HTERT RPE-1 (cell line): ENCODE results near the gene GPR108.
"Not testable (repeated sequence)": the region's sequence is repeated elsewhere in the genome, so short reads cannot be mapped to it uniquely, and the experiment has no call there.

ENCODE experiments used
- in situ Hi-C: fragments of 300-500 bp; cut with MboI; formaldehyde crosslinking; loops from 4 replicates; pipeline ENCODE4 v1.14.3; 2020; ENCODE audit warnings: low sequenced_read_pairs

The GPR108 gene

GRCh38 chr19:6737284-6737872 is at the start of gene GPR108:
Gene GPR108, minus strand, starts transcription at chr19:6737580. Its CDS starts 4 bp downstream, at chr19:6737576.
- in situ Hi-C loops = no loop called here

GRCh38 chr19:6779206-6779605 is 41.8 kb upstream of the GPR108 start:
- in situ Hi-C loops = no loop called here

GRCh38 chr19:6778386-6778785 is 41.0 kb upstream of the GPR108 start:
- in situ Hi-C loops = no loop called here

- in situ Hi-C loops = no loop called here
Observed at GRCh38 chr19:6777434-6777833, 40.1 kb upstream of the GPR108 start.

GRCh38 chr19:6776999-6777398 is 39.6 kb upstream of the GPR108 start:
- in situ Hi-C loops = no loop called here

- in situ Hi-C loops = not testable (repeated sequence)
Observed at GRCh38 chr19:6776045-6776444, 38.7 kb upstream of the GPR108 start.

- in situ Hi-C loops = no loop called here
Observed at GRCh38 chr19:6774821-6775707, 37.7 kb upstream of the GPR108 start.

- in situ Hi-C loops = no loop called here
Observed at GRCh38 chr19:6773323-6773931, 36.0 kb upstream of the GPR108 start.

GRCh38 chr19:6772866-6773322 is 35.5 kb upstream of the GPR108 start:
- in situ Hi-C loops = no loop called here

GRCh38 chr19:6772028-6772865 is 34.9 kb upstream of the GPR108 start, which contains the start of gene VAV1:
Gene VAV1, plus strand, starts transcription at chr19:6772708. Its CDS starts 100 bp downstream, at chr19:6772808.
- in situ Hi-C loops = no loop called here

- in situ Hi-C loops = not testable (repeated sequence)
Observed at GRCh38 chr19:6771648-6772027, 34.3 kb upstream of the GPR108 start.

- in situ Hi-C loops = no loop called here
Observed at GRCh38 chr19:6769006-6769619, 31.7 kb upstream of the GPR108 start.

GRCh38 chr19:6768236-6768785 is 30.9 kb upstream of the GPR108 start:
- in situ Hi-C loops = no loop called here

- in situ Hi-C loops = no loop called here
Observed at GRCh38 chr19:6767357-6768235, 30.2 kb upstream of the GPR108 start, which contains the start of gene SH2D3A. Gene SH2D3A, minus strand, starts transcription at chr19:6767435. Its CDS starts 3,687 bp downstream, at chr19:6763748.

- in situ Hi-C loops = no loop called here
Observed at GRCh38 chr19:6767081-6767356, 29.6 kb upstream of the GPR108 start.

- in situ Hi-C loops = no loop called here
Observed at GRCh38 chr19:6766357-6767080, 29.1 kb upstream of the GPR108 start.

GRCh38 chr19:6765738-6766356 is 28.5 kb upstream of the GPR108 start:
- in situ Hi-C loops = no loop called here

GRCh38 chr19:6762253-6762797 is 24.9 kb upstream of the GPR108 start:
- in situ Hi-C loops = not testable (repeated sequence)
